Measurements from ENCODE around the gene TNFRSF6B.

DNA sequence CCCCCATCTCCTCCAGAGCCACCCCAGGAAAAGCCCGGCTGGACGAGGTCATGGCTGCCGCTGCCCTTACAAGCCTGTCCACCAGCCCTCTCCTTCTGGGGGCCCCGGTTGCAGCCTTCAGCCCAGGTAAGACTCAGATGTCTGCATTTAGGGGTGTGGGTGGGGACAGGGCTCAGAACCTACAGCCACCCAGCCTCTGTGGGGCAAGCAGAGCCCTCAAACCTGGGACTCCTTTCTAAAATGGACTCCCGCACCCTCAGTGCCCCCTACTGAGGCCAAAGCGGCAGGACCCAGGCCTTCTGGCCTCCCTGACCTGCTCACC lies 44.9 kb downstream of the TNFRSF6B start:
- TF ChIP-seq, protein P1, sequence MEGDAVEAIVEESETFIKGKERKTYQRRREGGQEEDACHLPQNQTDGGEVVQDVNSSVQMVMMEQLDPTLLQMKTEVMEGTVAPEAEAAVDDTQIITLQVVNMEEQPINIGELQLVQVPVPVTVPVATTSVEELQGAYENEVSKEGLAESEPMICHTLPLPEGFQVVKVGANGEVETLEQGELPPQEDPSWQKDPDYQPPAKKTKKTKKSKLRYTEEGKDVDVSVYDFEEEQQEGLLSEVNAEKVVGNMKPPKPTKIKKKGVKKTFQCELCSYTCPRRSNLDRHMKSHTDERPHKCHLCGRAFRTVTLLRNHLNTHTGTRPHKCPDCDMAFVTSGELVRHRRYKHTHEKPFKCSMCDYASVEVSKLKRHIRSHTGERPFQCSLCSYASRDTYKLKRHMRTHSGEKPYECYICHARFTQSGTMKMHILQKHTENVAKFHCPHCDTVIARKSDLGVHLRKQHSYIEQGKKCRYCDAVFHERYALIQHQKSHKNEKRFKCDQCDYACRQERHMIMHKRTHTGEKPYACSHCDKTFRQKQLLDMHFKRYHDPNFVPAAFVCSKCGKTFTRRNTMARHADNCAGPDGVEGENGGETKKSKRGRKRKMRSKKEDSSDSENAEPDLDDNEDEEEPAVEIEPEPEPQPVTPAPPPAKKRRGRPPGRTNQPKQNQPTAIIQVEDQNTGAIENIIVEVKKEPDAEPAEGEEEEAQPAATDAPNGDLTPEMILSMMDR (IDR thresholded peaks at IDR 0.05; ENCODE audit: borderline replicate concordance, extremely low read depth, low read length, poor library complexity, severe bottlenecking), result no peak
- TF ChIP-seq EZH2 (IDR thresholded peaks at IDR 0.05; ENCODE audit: borderline replicate concordance, low read depth, low read length, severe bottlenecking), result no peak
